ENCODE measurements around the gene IL20RA. TPM values are rescaled to one million over a fixed set of nuclear protein-coding genes. Genes with fewer than 3 reads are reported as not detected.

IL20RA gene
- total and polyA plus RNA-seq, 2 donors (not counting 3 experiments of a cell fraction or from before 2014, with no cell fraction given), result not detected

DNA sequence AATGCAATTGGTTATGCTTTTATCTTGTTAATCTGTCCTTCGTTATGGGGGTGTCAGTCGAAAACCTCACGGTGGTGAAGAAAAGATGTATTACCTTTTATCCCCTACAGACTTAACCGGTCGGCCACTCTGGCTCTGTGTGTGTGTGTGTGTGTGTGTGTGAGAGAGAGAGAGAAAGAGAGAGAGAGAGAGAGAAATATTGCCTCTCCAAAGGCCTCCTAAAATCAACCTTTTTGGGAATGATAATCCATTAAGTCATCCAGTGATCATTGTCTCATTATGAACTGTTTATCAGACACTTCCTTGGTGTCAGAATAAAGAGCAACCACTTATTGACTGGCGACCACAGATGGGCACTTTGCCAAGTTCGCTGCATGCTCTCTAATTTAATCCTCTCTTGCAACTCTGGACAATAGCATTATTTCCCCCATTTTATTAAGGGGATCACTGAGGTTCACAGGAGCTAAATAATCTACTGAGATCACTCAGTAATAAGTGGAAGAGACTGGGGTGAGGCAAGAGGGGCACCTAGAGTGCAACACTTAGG lies 92.0 kb downstream of the IL20RA start:
- H3K4me2 ChIP-seq (ENCODE audit: insufficient read depth, low read length), result no peak overlapping the region
- peaks cover 2% of the 10 kb centered on the region for H3K9me1 ChIP-seq (replicated peaks; ENCODE audit: control insufficient read depth, extremely low read depth, insufficient read depth, low read length)
- H4K20me1 ChIP-seq (replicated peaks; ENCODE audit: control insufficient read depth, extremely low read depth, insufficient read depth, low read length), result no peaks in the 10 kb centered on the region
- no peak overlapping the region for H3K4me3 ChIP-seq (replicated peaks in 1 of 3; ENCODE audit: insufficient read depth in 1 of 3, low read depth in 1 of 3, low read length in 3 of 3)
- dilution Hi-C loops (cut with MboI; ENCODE audit: extremely low pct_ligation_motif_present, low sequenced_read_pairs) (no loop called here), intact Hi-C loops (cut with micrococcal nuclease) (no loop called here)
- H3K4me1 ChIP-seq (ENCODE audit: control insufficient read depth, extremely low read depth, insufficient read depth, low read length), result peaks cover 2% of the 10 kb centered on the region
- H3K9ac ChIP-seq (replicated peaks; ENCODE audit: extremely low read depth, insufficient read depth, low read length), result no peak overlapping the region
- no peak for FAIRE-seq
- H3K36me3 ChIP-seq (ENCODE audit: control insufficient read depth in 2 of 2, extremely low read depth in 1 of 2, insufficient read depth in 2 of 2, low read length in 2 of 2), result no peaks in the 10 kb centered on the region
- H3K9me3 ChIP-seq (replicated peaks; ENCODE audit: control insufficient read depth, insufficient read depth, low read length), result no peaks in the 10 kb centered on the region
- no peak for DNase-seq (ENCODE audit: low read depth, low spot score)
- POLR2A ChIA-PET, result no interaction called here
- no peak overlapping the region for H3K27ac ChIP-seq (ENCODE audit: insufficient read depth, low read depth, low read length)
- no TSS peak for BruUV-seq (replicated peaks)
- H2AFZ ChIP-seq (ENCODE audit: low read depth, low read length), result no peak overlapping the region
- CTCF ChIA-PET, result no interaction called here
- H3K27me3 ChIP-seq (ENCODE audit: control insufficient read depth in 2 of 2, insufficient read depth in 2 of 2, low read length in 2 of 2), result peaks cover 0 to 2% of the 10 kb centered on the region in 2 experiments
- TF ChIP-seq FOS (IDR thresholded peaks at IDR 0.05; ENCODE audit: borderline replicate concordance, insufficient read depth, low read length) (no peak), EZH2 (IDR thresholded peaks at IDR 0.05; ENCODE audit: borderline replicate concordance, low read depth, low read length, severe bottlenecking) (no peak), POLR2AphosphoS5 (IDR thresholded peaks at IDR 0.05; ENCODE audit: insufficient read depth, low read depth, low read length) (no peak), MYC (IDR thresholded peaks at IDR 0.05; ENCODE audit: low read depth, low read length) (no peak), GATA2 (IDR thresholded peaks at IDR 0.05; ENCODE audit: insufficient read depth, insufficient read length, low read depth, low read length) (no peak), CTCF (IDR thresholded peaks at IDR 0.05; ENCODE audit: extremely low read depth in 1 of 2, insufficient read depth in 1 of 2, low read depth in 1 of 2, low read length in 2 of 2) (no peak), POLR2A (IDR thresholded peaks at IDR 0.05; ENCODE audit: low read depth, low read length) (no peak), JUN (IDR thresholded peaks at IDR 0.05; ENCODE audit: borderline replicate concordance, insufficient read depth, insufficient read length, low read depth) (no peak)
- TF ChIP-seq, protein P1, sequence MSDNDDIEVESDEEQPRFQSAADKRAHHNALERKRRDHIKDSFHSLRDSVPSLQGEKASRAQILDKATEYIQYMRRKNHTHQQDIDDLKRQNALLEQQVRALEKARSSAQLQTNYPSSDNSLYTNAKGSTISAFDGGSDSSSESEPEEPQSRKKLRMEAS (IDR thresholded peaks at IDR 0.05; ENCODE audit: insufficient read depth, insufficient read length), result no peak
- no peaks in the 10 kb centered on the region for H3K79me2 ChIP-seq (ENCODE audit: control insufficient read depth, insufficient read depth, low read length)

Data from endothelial cell of umbilical vein (primary cell).